ENCODE results near the gene PER1.
"Not testable (repeated sequence)": the region's sequence is repeated elsewhere in the genome, so short reads cannot be mapped to it uniquely, and the experiment has no call there.

Gene PER1

GRCh38 chr17:8117980-8118768, 34.0 kb downstream of the PER1 start, which contains the start of gene ALOXE3:
Gene ALOXE3 (minus strand): TSS chr17:8118514. CDS start chr17:8117990, 524 bp downstream.
- DNase-seq: no peak

DNA sequence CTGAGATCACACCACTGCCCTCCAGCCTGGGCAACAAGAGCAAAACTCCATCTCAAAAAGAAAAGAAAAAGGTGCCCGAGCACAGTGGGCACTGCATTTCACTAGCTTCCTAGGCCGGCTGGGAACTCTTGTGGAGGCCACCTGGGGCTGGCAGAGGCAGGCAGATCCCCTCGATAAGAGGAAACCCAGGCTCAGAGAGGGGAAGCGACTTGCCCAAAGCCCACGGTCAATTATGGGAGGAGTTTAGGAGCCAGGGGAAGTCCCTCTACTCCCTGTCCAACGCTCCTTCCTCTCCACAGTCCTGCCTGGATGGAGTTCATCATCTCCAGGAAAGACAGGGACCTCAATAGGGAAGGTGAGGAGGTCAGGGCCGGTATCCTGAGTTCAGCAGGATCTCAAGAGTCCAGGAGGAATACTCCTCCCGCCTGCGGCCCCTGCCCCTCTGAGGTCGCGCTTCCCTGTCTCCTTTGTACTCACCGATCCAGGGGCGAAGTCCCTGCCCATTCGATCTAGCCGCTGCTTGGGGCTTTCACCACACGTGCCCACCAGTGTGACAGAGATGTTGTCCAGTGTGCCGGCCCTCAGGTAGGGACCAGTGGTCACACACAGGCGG, 34.7 kb downstream of the PER1 start:
- DNase-seq: no peak

DNA sequence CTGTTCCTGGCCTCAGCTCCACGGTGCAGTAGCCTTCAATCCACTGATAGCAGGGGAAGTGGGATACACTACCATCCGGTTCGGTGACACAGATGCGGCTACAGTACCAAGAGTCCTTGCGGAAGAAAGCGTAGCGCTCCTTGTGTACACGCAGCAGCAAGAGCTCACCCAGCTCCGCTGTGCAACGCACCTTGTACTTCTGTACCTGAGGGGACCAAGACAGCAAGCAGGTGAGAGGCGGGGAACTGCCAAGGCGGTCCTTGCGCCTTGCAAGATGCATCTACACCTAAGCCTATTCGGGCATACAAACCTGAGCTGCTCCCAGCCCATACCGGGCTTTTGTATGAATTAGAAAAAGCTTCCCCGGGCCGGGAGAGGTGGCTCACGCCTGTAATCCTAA, 35.4 kb downstream of the PER1 start:
- DNase-seq: no peak

DNA sequence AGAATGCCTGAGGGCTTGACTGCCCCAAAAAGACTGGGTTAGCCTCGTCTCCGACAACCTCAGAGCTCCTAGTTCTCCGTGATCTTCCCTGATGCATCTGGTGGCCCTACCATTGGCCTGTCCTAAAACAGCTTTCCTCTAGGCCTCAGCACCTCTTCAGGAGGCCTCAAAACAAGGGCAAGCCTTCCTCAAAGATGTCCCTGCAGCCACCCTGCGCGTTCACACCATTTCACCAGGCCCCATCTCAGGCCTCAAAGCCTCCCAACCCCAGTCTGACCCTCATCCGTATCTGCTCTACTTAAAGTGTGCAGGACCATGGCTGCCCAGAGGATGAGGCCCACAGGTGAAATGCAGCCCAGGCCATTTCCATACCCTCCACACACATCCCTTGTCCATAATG, 41.3 kb downstream of the PER1 start:
- DNase-seq: no peak

- no peak for DNase-seq
Observed at GRCh38 chr17:8110456-8110804, 41.8 kb downstream of the PER1 start.

DNA sequence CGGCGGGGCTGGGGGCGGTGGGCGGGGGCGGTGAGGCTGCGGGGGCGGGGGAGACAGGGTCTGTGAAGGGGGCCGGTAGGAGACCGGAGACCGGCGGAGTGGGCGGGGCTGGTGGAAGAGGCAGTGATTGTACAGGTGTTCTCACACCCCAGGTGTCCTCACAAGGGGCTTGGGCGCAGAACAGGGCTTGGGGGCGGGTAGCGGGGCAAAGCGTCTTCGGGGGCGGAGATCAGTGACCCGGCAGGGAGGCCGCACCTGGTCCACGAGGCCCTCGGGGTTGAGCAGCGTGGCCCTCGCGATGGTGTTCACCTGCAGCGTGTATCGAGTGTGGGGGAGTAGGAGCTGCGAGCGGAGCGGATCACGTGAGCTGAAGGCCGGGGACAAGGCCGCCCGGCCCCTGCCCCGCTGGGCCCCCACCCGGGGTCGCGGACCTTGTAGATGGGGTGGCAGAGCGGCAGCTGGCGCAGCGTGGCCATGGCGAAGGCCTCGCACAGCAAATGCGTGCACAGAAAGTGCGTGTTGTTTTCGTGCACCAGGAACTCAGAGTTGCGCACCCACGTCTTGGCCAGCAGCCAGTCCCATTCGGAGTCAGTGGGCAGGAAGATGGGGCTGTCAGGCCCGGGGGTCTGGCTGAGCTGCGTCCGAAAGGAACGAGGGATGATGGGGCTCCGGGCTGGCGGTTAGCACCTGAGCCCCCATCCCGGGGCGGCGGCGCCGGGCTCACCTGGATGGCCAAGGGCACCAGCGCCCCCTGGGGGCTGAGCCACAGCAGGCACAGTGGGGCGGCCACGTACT, 42.3 kb downstream of the PER1 start:
- no peak for DNase-seq

GRCh38 chr17:8108972-8109660, 43.1 kb downstream of the PER1 start:
- DNase-seq: no peak

DNA sequence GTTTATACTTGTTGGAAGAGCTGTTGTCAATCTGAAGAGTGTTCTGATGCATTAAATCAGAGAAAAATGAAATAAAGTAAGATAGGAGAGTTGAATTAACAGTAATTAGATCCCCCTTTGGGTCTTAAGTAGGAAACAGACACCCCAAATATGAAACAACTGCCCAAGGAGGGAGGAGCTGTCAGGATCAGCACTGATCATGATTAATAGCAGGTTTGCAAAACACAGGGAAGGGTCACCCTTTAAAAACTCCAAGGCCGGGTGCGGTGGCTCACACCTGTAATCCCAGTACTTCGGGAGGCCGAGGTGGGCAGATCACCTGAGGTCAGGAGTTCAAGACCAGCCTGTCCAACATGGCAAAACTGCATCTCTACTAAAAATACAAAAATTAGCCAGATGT, 45.2 kb downstream of the PER1 start:
- DNase-seq: not testable (repeated sequence)

- no peak for DNase-seq
Observed at GRCh38 chr17:8105957-8106398, 46.2 kb downstream of the PER1 start.

DNA sequence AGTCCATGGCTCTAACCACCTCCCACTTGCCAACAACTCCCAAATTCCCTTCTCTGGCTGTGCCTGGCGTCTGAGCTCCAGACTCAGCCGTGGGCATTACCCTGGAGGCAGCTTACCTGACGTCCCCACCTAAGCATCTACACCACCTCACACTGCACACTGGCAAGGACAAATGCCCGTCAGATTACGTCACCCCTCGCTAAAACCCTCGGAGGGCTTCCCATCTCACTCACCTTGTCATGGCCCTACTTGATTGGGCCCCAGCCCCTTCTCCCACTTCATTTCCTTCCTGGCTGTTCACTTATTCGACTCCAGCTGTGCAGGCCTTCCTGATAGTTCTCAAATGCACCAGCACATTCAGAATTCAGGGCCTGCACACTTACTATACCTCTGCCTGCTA, 47.3 kb downstream of the PER1 start:
- no peak for DNase-seq

GRCh38 chr17:8103549-8103948, 48.7 kb downstream of the PER1 start:
- no peak for DNase-seq

- no peak for DNase-seq
Observed at GRCh38 chr17:8101721-8102120, 50.5 kb downstream of the PER1 start.

- no peak for DNase-seq
Observed at GRCh38 chr17:8100763-8101162, 51.4 kb downstream of the PER1 start.

- DNase-seq: no peak
Observed at GRCh38 chr17:8100111-8100510, 52.1 kb downstream of the PER1 start.

GRCh38 chr17:8096541-8096940, 55.7 kb downstream of the PER1 start:
- no peak for DNase-seq

DNA sequence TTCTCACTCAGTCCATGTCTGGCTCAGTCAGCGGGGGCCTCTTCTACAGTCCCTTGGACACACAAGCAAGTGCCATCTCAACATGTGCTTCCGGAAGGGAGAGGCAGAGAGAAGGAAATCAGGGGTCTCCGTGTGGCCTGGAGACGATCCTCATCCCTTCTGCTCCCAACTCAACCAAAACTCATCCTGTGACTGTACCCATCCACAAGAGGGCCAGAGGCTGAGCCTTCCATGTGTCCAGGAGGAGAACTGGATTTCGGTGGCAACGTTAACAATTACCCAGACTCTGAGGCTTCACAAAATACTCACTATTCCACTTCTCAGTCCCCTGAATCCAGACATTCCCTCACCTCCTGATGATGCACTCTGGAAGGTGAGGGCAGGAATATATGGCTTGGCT, 56.8 kb downstream of the PER1 start:
- no peak for DNase-seq

GRCh38 chr17:8091033-8091687, 61.0 kb downstream of the PER1 start:
- DNase-seq: no peak

All from DMS 273 treated with DMSO at 0.1 percent for 48 hours (cell line).